Right atrium auricular region (tissue), 2 donors: Measurements from ENCODE around the gene COTL1. TPM values are rescaled to one million over a fixed set of nuclear protein-coding genes. Genes with fewer than 3 reads are reported as not detected.

ENCODE experiments used
- DNase-seq: peaks from one replicate; pipeline ENCODE4 v3.0.0-alpha.2; 2019; ENCODE audit warnings: low spot score
- H3K27ac ChIP-seq, 2 donors: fragments of 200-600 bp; sonication (generic); 1 replicate in 1 of 2; 2 replicates in 1 of 2; pipeline ENCODE4 v1.5.1; 2016 to 2019
- H3K27me3 ChIP-seq, 2 donors: fragments of 200-600 bp; sonication (generic); one replicate each; pipeline versions ENCODE4 v1.5.1 to v1.6.0; 2017 to 2019
- H3K36me3 ChIP-seq: fragments of 200-600 bp; sonication (generic); one replicate; pipeline ENCODE4 v1.5.1; 2016
- H3K4me1 ChIP-seq, 2 donors: fragments of 200-600 bp; sonication (generic); one replicate each; pipeline versions ENCODE4 v1.5.1 to v1.6.0; 2017 to 2019
- H3K4me3 ChIP-seq, 2 donors: fragments of 200-600 bp; sonication (generic); 1 replicate in 1 of 2; 2 replicates in 1 of 2; pipeline ENCODE4 v1.5.1; 2017 to 2019; ENCODE audit warnings: mild to moderate bottlenecking in 1 of 2, moderate library complexity in 1 of 2
- H3K9me3 ChIP-seq, 2 donors: fragments of 200-600 bp; sonication (generic); one replicate each; pipeline ENCODE4 v1.5.1; 2019
- CTCF ChIP-seq, 2 donors: fragments of 200-600 bp; sonication (generic); IDR thresholded peaks; one replicate each; pipeline ENCODE4 v1.5.1; 2019; ENCODE audit warnings: antibody characterized with exemption in 2 of 2
- total RNA-seq, 2 donors: library from RNA; depleted of rRNA; stranded (reverse); fragments of >200 nt; gene quantifications; one replicate each; pipeline ENCODE4 v1.1.0, GENCODE V29; 2016

COTL1 gene
- total RNA-seq, 2 donors from 2014 or later: 8.0 to 27.1 TPM

- no peak for DNase-seq
- H3K4me1 ChIP-seq: peaks cover 0 to 25% of the 10 kb centered on the region in 2 donors
- H3K36me3 ChIP-seq: no peaks in the 10 kb centered on the region
- no peak overlapping the region for H3K4me3 ChIP-seq
- H3K27ac ChIP-seq: peak overlapping the region in 1 of 2 donors; percentile 26
- no peak for TF ChIP-seq CTCF (IDR thresholded peaks at IDR 0.05)
- no peaks in the 10 kb centered on the region for H3K9me3 ChIP-seq
- H3K27me3 ChIP-seq: no peaks in the 10 kb centered on the region
Measured at GRCh38 chr16:84641643-84642358, 23.9 kb upstream of the COTL1 start.

GRCh38 chr16:84640145-84640544 is 22.3 kb upstream of the COTL1 start:
- Histone ChIP-seq H3K27me3 (no peaks in the 10 kb centered on the region), H3K4me1 (peaks cover 0 to 25% of the 10 kb centered on the region in 2 donors), H3K4me3 (no peak overlapping the region), H3K9me3 (no peaks in the 10 kb centered on the region), H3K27ac (no peak overlapping the region), H3K36me3 (no peaks in the 10 kb centered on the region)
- no peak for DNase-seq
- TF ChIP-seq CTCF (IDR thresholded peaks at IDR 0.05): no peak

GRCh38 chr16:84638231-84638806 is 20.4 kb upstream of the COTL1 start:
- no peak overlapping the region for H3K27ac ChIP-seq
- no peak overlapping the region for H3K4me3 ChIP-seq
- no peak for TF ChIP-seq CTCF (IDR thresholded peaks at IDR 0.05)
- no peaks in the 10 kb centered on the region for H3K36me3 ChIP-seq
- H3K27me3 ChIP-seq: no peaks in the 10 kb centered on the region
- peaks cover 0 to 20% of the 10 kb centered on the region in 2 donors for H3K4me1 ChIP-seq
- no peak for DNase-seq
- no peaks in the 10 kb centered on the region for H3K9me3 ChIP-seq

GRCh38 chr16:84637709-84638108 is 19.8 kb upstream of the COTL1 start:
- Histone ChIP-seq H3K9me3 (no peaks in the 10 kb centered on the region), H3K4me1 (peaks cover 0 to 14% of the 10 kb centered on the region in 2 donors), H3K4me3 (no peak overlapping the region), H3K36me3 (no peaks in the 10 kb centered on the region), H3K27ac (no peak overlapping the region), H3K27me3 (no peaks in the 10 kb centered on the region)
- DNase-seq: no peak
- no peak for TF ChIP-seq CTCF (IDR thresholded peaks at IDR 0.05)

GRCh38 chr16:84635702-84636101 is 17.8 kb upstream of the COTL1 start:
- Histone ChIP-seq H3K27ac (no peak overlapping the region), H3K9me3 (no peaks in the 10 kb centered on the region), H3K4me3 (no peak overlapping the region), H3K36me3 (no peaks in the 10 kb centered on the region), H3K4me1 (no peaks in the 10 kb centered on the region), H3K27me3 (no peaks in the 10 kb centered on the region)
- no peak for DNase-seq
- no peak for TF ChIP-seq CTCF (IDR thresholded peaks at IDR 0.05)
